Trophoblast cell (in vitro differentiated cells and primary cell): ENCODE results near the gene TSPAN4.

ENCODE experiments used
- DNase-seq, 2 donors: peaks; one replicate each; pipeline ENCODE4 v3.0.0-alpha.2; 2016
- H2AFZ ChIP-seq: 2 replicates; pipeline ENCODE4 v1.6.1; 2013; ENCODE audit warnings: low read length, moderate library complexity, mild to moderate bottlenecking; ENCODE audit not compliant: insufficient read depth, poor library complexity
- H2AK5ac ChIP-seq: 2 replicates; pipeline ENCODE4 v1.6.1; 2013; ENCODE audit warnings: mild to moderate bottlenecking, low read length
- H2BK120ac ChIP-seq: 2 replicates; pipeline ENCODE4 v1.6.1; 2013; ENCODE audit warnings: low read length, mild to moderate bottlenecking, moderate library complexity; ENCODE audit not compliant: insufficient read depth, poor library complexity
- H2BK12ac ChIP-seq: 2 replicates; pipeline ENCODE4 v1.6.1; 2013; ENCODE audit warnings: mild to moderate bottlenecking, low read length, moderate library complexity
- H2BK5ac ChIP-seq: 2 replicates; pipeline ENCODE4 v1.6.1; 2013; ENCODE audit warnings: low read length, low read depth, moderate library complexity, mild to moderate bottlenecking; ENCODE audit not compliant: poor library complexity
- H3K14ac ChIP-seq: 2 replicates; pipeline ENCODE4 v1.6.1; 2013; ENCODE audit warnings: mild to moderate bottlenecking, low read length
- H3K18ac ChIP-seq: 2 replicates; pipeline ENCODE4 v1.6.1; 2013; ENCODE audit warnings: mild to moderate bottlenecking, low read length
- H3K23ac ChIP-seq: 2 replicates; pipeline ENCODE4 v1.6.1; 2013; ENCODE audit warnings: low read length
- H3K27ac ChIP-seq: 2 replicates; pipeline ENCODE4 v1.5.1; 2013; ENCODE audit warnings: low read depth, mild to moderate bottlenecking, inconsistent platforms, low read length, moderate library complexity
- H3K27me3 ChIP-seq: 2 replicates; pipeline ENCODE4 v1.6.1; 2013; ENCODE audit warnings: inconsistent platforms, mild to moderate bottlenecking, low read length, moderate library complexity; ENCODE audit not compliant: insufficient read depth
- H3K36me3 ChIP-seq, 2 experiments: 1 replicate in 1 of 2; 2 replicates in 1 of 2; pipeline ENCODE4 v1.6.1; 2013; ENCODE audit warnings: low read length in 2 of 2, mild to moderate bottlenecking in 2 of 2, moderate library complexity in 1 of 2; ENCODE audit not compliant: insufficient read depth in 2 of 2, control insufficient read depth in 1 of 2
- H3K4ac ChIP-seq: 2 replicates; pipeline ENCODE4 v1.6.1; 2013; ENCODE audit warnings: low read depth, mild to moderate bottlenecking, low read length, moderate library complexity
- H3K4me1 ChIP-seq, 2 experiments: 1 replicate in 1 of 2; 2 replicates in 1 of 2; pipeline ENCODE4 v1.6.1; 2013; ENCODE audit warnings: low read length in 2 of 2, mild to moderate bottlenecking in 2 of 2, moderate library complexity in 1 of 2; ENCODE audit not compliant: insufficient read depth in 2 of 2, control insufficient read depth in 1 of 2
- H3K4me2 ChIP-seq: 2 replicates; pipeline ENCODE4 v1.6.1; 2013; ENCODE audit warnings: inconsistent platforms, mild to moderate bottlenecking, low read length, moderate library complexity
- H3K4me3 ChIP-seq: 2 replicates; pipeline ENCODE4 v1.5.1; 2013; ENCODE audit warnings: mild to moderate bottlenecking, low read depth, low read length, inconsistent platforms
- H3K79me1 ChIP-seq: one replicate; pipeline ENCODE4 v1.6.1; 2013; ENCODE audit warnings: low read length
- H3K79me2 ChIP-seq: 2 replicates; pipeline ENCODE4 v1.6.1; 2013; ENCODE audit warnings: low read length, mild to moderate bottlenecking; ENCODE audit not compliant: control insufficient read depth, insufficient read depth, poor library complexity
- H3K9ac ChIP-seq: 2 replicates; pipeline ENCODE4 v1.6.1; 2013; ENCODE audit warnings: mild to moderate bottlenecking, low read length
- H3K9me3 ChIP-seq: 2 replicates; pipeline ENCODE4 v1.6.1; 2013; ENCODE audit warnings: low read depth, mild to moderate bottlenecking, control low read depth, inconsistent platforms, low read length; ENCODE audit not compliant: insufficient read depth
- H4K12ac ChIP-seq: 2 replicates; pipeline ENCODE4 v1.6.1; 2013; ENCODE audit warnings: low read depth, mild to moderate bottlenecking, low read length, moderate library complexity
- H4K8ac ChIP-seq: 2 replicates; pipeline ENCODE4 v1.6.1; 2013; ENCODE audit warnings: low read depth, mild to moderate bottlenecking, low read length, moderate library complexity
- H4K91ac ChIP-seq: one replicate; pipeline ENCODE4 v1.6.1; 2013; ENCODE audit warnings: low read depth, mild to moderate bottlenecking, low read length, moderate library complexity
- WGBS: extraction: QIAGEN DNeasy Blood & Tissue Kit; methylation state at CpG from one replicate; pipeline ENCODE4 v1.1.7; 2013; ENCODE audit warnings: missing lambda C conversion rate; ENCODE audit not compliant: insufficient read length, insufficient coverage; ENCODE audit errors: extremely low coverage; 5-methylcytosine and 5-hydroxymethylcytosine counted together

Gene TSPAN4

DNA sequence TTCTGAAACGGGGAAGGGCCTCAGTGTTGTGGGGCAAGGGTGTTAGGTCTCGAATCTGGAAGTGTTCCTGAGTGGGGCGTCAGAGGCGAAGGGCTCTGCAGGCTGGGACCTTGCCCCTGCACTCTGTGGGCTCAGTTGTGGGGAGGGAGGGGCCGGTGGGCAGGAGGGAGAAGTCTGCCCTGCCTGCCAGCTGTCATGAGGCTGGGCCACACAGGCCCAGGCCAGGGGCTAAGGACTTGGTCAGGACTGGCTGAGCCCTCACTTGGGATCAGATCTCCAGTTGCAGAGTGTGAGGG lies 14.8 kb upstream of the TSPAN4 start, which contains the start of gene CRACR2B:
Gene CRACR2B, plus strand, starts transcription at position 23 of the 296 bp plus-strand sequence. CDS start 689 bp downstream, outside the sequence.
- no peak within 1 kb of the TSS for H3K18ac ChIP-seq
- peak within 1 kb of the TSS; percentile 53 for H3K4me3 ChIP-seq
- peaks cover 2% of the 10 kb centered on the region for H3K79me2 ChIP-seq
- H3K9me3 ChIP-seq: peaks cover 7% of the 10 kb centered on the region
- peak within 1 kb of the TSS; percentile 18 for H2BK120ac ChIP-seq
- H2AK5ac ChIP-seq: peak within 1 kb of the TSS; percentile 18
- H3K4ac ChIP-seq: no peak within 1 kb of the TSS
- peaks cover 14% of the 10 kb centered on the region for H3K79me1 ChIP-seq
- DNase-seq: no peak
- peak within 1 kb of the TSS; percentile 48 for H4K91ac ChIP-seq
- H3K14ac ChIP-seq: peak within 1 kb of the TSS; percentile 22
- peaks cover 17 to 18% of the 10 kb centered on the region in 2 experiments for H3K36me3 ChIP-seq
- no peak within 1 kb of the TSS for H4K12ac ChIP-seq
- no peak within 1 kb of the TSS for H3K27ac ChIP-seq
- WGBS: no CpG with 5 or more reads among the region's 5 CpGs
- peak within 1 kb of the TSS; percentile 61 for H4K8ac ChIP-seq
- H2BK12ac ChIP-seq: peak within 1 kb of the TSS; percentile 20
- H2BK5ac ChIP-seq: no peak within 1 kb of the TSS
- H3K9ac ChIP-seq: no peak within 1 kb of the TSS
- peak within 1 kb of the TSS; percentile 17 for H2AFZ ChIP-seq
- H3K4me2 ChIP-seq: peak within 1 kb of the TSS; percentile 64
- peaks cover 39 to 43% of the 10 kb centered on the region in 2 experiments for H3K4me1 ChIP-seq
- peaks cover 33% of the 10 kb centered on the region for H3K27me3 ChIP-seq
- no peak within 1 kb of the TSS for H3K23ac ChIP-seq

DNA sequence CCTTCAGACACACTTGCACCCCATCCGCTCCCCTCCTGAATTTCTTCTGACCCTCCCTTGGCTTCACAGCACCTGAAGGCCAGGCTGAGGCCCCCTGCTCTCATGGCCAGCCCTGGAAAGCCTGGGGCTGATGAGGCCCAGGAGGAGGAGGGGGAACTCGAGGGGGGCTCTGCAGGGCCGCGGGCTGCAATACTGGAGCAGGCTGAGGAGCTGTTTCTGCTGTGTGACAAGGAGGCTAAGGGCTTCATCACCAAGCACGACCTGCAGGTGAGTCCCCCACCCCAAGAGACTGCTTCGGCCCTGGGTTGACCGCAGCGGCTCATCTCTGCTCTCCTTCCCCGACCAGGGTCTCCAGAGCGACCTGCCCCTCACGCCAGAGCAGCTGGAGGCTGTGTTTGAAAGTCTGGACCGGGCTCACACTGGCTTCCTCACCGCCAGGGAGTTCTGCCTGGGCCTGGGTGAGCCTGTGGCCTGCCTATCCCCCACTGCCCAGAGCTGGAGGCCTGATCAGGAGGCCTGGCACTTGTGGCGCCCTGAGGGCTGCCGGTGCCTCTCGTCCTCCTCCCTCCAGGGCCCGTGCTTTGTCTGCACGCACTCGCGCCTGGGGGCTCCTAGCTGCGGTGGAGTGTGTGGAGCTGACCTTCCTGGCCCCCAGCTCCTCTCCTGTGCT lies 14.0 kb upstream of the TSPAN4 start:
- H2BK5ac ChIP-seq: no peak overlapping the region
- no CpG with 5 or more reads among the region's 21 CpGs for WGBS
- H2BK12ac ChIP-seq: no peak overlapping the region
- no peak for DNase-seq
- H4K8ac ChIP-seq: no peak overlapping the region
- no peak overlapping the region for H3K18ac ChIP-seq
- H3K23ac ChIP-seq: no peak overlapping the region
- no peak overlapping the region for H4K12ac ChIP-seq
- H3K27me3 ChIP-seq: peaks cover 33% of the 10 kb centered on the region
- peaks cover 16% of the 10 kb centered on the region in 2 experiments for H3K36me3 ChIP-seq
- no peak overlapping the region for H4K91ac ChIP-seq
- peaks cover 40 to 45% of the 10 kb centered on the region in 2 experiments for H3K4me1 ChIP-seq
- H3K9me3 ChIP-seq: peaks cover 5% of the 10 kb centered on the region
- H3K27ac ChIP-seq: no peak overlapping the region
- peaks cover 21% of the 10 kb centered on the region for H3K79me1 ChIP-seq
- H2AFZ ChIP-seq: no peak overlapping the region
- no peak overlapping the region for H2BK120ac ChIP-seq
- H3K14ac ChIP-seq: no peak overlapping the region
- H2AK5ac ChIP-seq: no peak overlapping the region
- H3K79me2 ChIP-seq: peaks cover 8% of the 10 kb centered on the region
- H3K4ac ChIP-seq: no peak overlapping the region
- no peak overlapping the region for H3K4me3 ChIP-seq
- no peak overlapping the region for H3K9ac ChIP-seq
- H3K4me2 ChIP-seq: no peak overlapping the region

DNA sequence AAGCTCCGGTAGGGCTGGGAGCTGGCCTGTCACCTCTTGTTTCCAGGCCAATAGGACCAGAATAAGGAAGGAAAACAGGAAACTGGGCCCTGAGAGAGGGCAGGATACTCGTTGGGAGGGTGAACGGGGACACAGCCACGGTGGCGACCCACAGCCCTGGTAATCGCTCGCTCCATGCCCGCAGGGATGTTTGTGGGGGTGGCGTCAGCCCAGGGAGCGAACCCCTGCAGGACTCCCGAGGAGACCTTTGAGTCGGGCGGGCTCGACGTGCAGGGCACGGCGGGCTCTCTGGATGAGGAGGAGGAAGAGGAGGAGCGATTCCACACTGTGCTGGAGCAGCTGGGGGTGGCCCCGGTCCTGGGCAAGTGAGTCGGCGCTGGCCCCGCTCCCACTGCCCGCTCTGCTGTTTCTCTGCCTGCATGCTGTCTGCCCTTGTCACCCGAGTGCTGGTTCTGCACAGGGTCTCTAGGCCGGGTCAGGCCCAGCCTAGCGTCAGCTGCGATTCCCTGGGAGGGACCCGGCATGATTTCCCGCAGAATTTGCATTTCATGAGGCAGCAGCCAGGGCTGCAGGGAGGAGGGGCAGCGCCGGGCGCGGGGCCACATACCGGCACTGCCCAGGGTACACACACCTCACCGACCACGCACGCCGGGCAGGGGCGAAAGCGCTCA lies 13.3 kb upstream of the TSPAN4 start:
- H4K91ac ChIP-seq: no peak overlapping the region
- WGBS: no CpG with 5 or more reads among the region's 40 CpGs
- H3K79me2 ChIP-seq: peaks cover 12% of the 10 kb centered on the region
- peak overlapping the region; percentile 7 for H3K18ac ChIP-seq
- H3K36me3 ChIP-seq: peaks cover 10% of the 10 kb centered on the region in 2 experiments
- H3K9ac ChIP-seq: no peak overlapping the region
- peaks cover 5% of the 10 kb centered on the region for H3K9me3 ChIP-seq
- H2BK120ac ChIP-seq: no peak overlapping the region
- no peak overlapping the region for H2BK5ac ChIP-seq
- H3K4ac ChIP-seq: no peak overlapping the region
- H3K4me1 ChIP-seq: peaks cover 45 to 49% of the 10 kb centered on the region in 2 experiments
- no peak overlapping the region for H3K23ac ChIP-seq
- peaks cover 23% of the 10 kb centered on the region for H3K79me1 ChIP-seq
- no peak overlapping the region for H4K8ac ChIP-seq
- no peak overlapping the region for H3K14ac ChIP-seq
- H3K27me3 ChIP-seq: peaks cover 33% of the 10 kb centered on the region
- H2AFZ ChIP-seq: no peak overlapping the region
- H3K4me2 ChIP-seq: peak overlapping the region; percentile 67
- H2BK12ac ChIP-seq: no peak overlapping the region
- DNase-seq: no peak
- peak overlapping the region; percentile 14 for H3K4me3 ChIP-seq
- H2AK5ac ChIP-seq: no peak overlapping the region
- no peak overlapping the region for H4K12ac ChIP-seq
- H3K27ac ChIP-seq: no peak overlapping the region

DNA sequence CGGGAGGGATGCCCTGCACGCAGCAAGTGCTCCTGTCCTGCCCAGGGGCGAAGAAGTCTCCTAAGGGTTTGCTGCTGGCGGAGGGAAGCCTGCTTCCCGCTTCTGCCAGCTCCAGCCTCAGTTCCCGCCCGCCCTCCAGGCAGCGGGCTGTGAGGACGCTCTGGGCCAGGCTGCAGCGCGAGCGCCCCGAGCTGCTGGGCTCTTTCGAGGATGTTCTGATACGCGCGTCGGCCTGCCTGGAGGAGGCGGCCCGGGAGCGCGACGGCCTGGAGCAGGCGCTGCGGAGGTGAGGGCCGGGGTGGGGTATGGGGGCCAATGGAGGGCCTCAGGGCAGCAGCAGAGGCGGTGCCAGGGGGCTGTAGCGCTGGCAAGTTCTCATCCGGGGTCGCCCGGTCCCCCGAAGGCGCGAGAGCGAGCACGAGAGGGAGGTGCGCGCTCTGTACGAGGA lies 12.8 kb upstream of the TSPAN4 start:
- peaks cover 23% of the 10 kb centered on the region for H3K79me1 ChIP-seq
- peaks cover 12% of the 10 kb centered on the region for H3K79me2 ChIP-seq
- H3K18ac ChIP-seq: peak overlapping the region; percentile 7
- peak overlapping the region; percentile 19 for H3K14ac ChIP-seq
- H3K9ac ChIP-seq: no peak overlapping the region
- no CpG with 5 or more reads among the region's 39 CpGs for WGBS
- H2AFZ ChIP-seq: peak overlapping the region; percentile 50
- H3K23ac ChIP-seq: no peak overlapping the region
- H4K91ac ChIP-seq: no peak overlapping the region
- no peak overlapping the region for H2BK120ac ChIP-seq
- H3K4me1 ChIP-seq: peaks cover 50 to 55% of the 10 kb centered on the region in 2 experiments
- peak overlapping the region; percentile 33 for H4K8ac ChIP-seq
- no peak overlapping the region for H3K4ac ChIP-seq
- H4K12ac ChIP-seq: no peak overlapping the region
- no peak overlapping the region for H2BK12ac ChIP-seq
- no peak overlapping the region for H2AK5ac ChIP-seq
- H3K27ac ChIP-seq: no peak overlapping the region
- H3K27me3 ChIP-seq: peaks cover 33% of the 10 kb centered on the region
- peaks cover 5 to 8% of the 10 kb centered on the region in 2 experiments for H3K36me3 ChIP-seq
- H2BK5ac ChIP-seq: no peak overlapping the region
- peak overlapping the region; percentile 32 for H3K4me3 ChIP-seq
- peak overlapping the region; percentile 67 for H3K4me2 ChIP-seq
- H3K9me3 ChIP-seq: peaks cover 5% of the 10 kb centered on the region
- DNase-seq: no peak
